Temporal lobe (tissue), 1 donor: ENCODE results near the gene PFKFB2. TPM values are rescaled to one million over a fixed set of nuclear protein-coding genes. Genes with fewer than 3 reads are reported as not detected.

Experiments used
- total RNA-seq: library from RNA; depleted of rRNA; stranded (reverse); fragments of >200 nt; gene quantifications from one replicate; pipeline ENCODE4 v1.2.3, GENCODE V29; 2014

PFKFB2 gene
- total RNA-seq, 1 donor from 2014 or later, result 6.4 TPM

Other genes starting within 250 kb of the PFKFB2 start
- not detected for gene IL20, start 187.7 kb upstream of the PFKFB2 start, total RNA-seq
- gene IL24, start 155.8 kb upstream of the PFKFB2 start, total RNA-seq, result not detected
- gene FCMR, start 131.3 kb upstream of the PFKFB2 start, total RNA-seq, result 0.25 TPM
- under 0.01 TPM for gene PIGR, start 106.8 kb upstream of the PFKFB2 start, total RNA-seq
- gene FCAMR, start 82.8 kb upstream of the PFKFB2 start, total RNA-seq, result not detected
- gene C1orf116, start 20.5 kb upstream of the PFKFB2 start, total RNA-seq, result under 0.01 TPM
- gene YOD1, start 2.1 kb upstream of the PFKFB2 start, total RNA-seq, result 14.8 TPM
- gene C4BPB, start 35.6 kb downstream of the PFKFB2 start, total RNA-seq, result not detected
- not detected for gene C4BPA, start 51.0 kb downstream of the PFKFB2 start, total RNA-seq